RPMI7951 (cell line): ENCODE measurements around the gene ATP1B1. TPM values are rescaled to one million over a fixed set of nuclear protein-coding genes. Genes with fewer than 3 reads are reported as not detected.
A peak's percentile ranks its signal among the peaks of the same experiment; 100 is the strongest.
"Not testable (repeated sequence)": the region's sequence is repeated elsewhere in the genome, so short reads cannot be mapped to it uniquely, and the experiment has no call there.

Source experiments
- DNase-seq: peaks from one replicate; pipeline ENCODE4 v3.0.0-alpha.2; 2012; ENCODE audit warnings: low read depth
- total RNA-seq: library from RNA; depleted of rRNA; stranded (reverse); fragments of >200 nt; shearing (Covaris generic); gene quantifications from 2 replicates; pipeline ENCODE4 v1.2.3, GENCODE V29; 2014

Gene ATP1B1
- total RNA-seq, 1 experiment from 2014 or later, result 16.7 TPM

- DNase-seq, result peak; percentile 72
Measured at GRCh38 chr1:169115891-169116585, 9.5 kb downstream of the ATP1B1 start.

- DNase-seq, result no peak
Measured at GRCh38 chr1:169117014-169117413, 10.5 kb downstream of the ATP1B1 start.

DNA sequence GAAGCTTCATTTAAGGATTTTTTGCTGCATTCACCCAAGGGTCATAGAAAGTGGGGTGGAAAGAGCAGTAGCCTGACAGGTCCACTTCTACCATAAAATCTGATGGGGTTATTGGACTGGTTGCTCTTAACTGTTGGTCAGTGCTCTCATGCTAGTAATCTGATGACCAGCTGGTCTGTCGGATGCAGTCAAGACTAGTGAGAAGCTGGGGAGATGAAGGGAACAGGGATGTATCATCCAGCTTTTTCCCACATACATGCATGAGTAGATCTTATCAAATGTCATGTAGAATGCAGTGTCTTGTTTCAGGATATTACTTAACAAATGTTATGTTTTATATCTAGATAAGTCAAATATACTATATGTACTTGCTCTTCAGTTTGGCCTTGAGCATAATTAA lies 11.1 kb downstream of the ATP1B1 start:
- no peak for DNase-seq

GRCh38 chr1:169118227-169118626 lies 11.7 kb downstream of the ATP1B1 start:
- DNase-seq, result no peak

DNA sequence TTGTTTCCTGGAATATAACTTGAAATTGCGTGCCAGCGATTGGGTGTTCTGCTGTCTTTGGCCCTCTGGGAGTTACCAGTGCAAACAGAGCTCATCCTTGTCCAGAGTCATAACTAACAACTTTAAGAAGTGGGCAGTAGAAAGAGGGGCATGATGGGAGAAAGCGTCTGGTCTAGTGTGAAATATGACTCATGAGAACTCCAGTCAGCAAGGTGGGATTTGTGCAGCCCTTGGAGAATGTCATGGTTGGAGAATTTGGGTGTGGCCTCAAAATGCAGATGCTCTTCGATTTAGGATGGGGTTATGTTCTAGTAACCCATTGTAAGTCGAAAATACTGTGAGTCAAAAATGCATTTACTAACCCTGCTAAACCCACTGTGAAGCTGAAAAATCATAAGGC lies 12.9 kb downstream of the ATP1B1 start:
- peak; percentile 85 for DNase-seq

DNA sequence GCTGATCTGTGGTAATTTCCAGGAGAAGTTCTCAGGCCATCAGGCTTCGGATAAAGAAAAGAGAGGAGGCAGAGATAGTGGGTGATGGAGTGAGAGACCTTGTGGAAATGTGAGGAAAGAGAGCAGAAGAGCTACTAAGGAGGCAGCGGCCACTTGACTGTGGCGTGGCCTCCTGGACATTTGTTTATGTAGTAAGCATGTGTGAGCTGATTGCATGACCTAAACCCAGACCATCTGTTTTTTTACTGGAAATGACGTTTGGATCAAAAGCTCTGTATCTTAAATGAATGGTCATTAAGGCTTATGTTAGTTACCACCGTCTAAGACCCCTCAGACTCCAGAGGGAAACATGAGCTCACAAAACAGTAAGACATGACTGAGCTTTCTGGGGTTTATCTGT lies 13.6 kb downstream of the ATP1B1 start:
- no peak for DNase-seq

GRCh38 chr1:169121146-169121923 lies 14.8 kb downstream of the ATP1B1 start:
- DNase-seq, result no peak

- DNase-seq, result no peak
Measured at GRCh38 chr1:169122976-169123375, 16.5 kb downstream of the ATP1B1 start.

GRCh38 chr1:169124459-169124858 lies 18.0 kb downstream of the ATP1B1 start:
- DNase-seq, result no peak

DNA sequence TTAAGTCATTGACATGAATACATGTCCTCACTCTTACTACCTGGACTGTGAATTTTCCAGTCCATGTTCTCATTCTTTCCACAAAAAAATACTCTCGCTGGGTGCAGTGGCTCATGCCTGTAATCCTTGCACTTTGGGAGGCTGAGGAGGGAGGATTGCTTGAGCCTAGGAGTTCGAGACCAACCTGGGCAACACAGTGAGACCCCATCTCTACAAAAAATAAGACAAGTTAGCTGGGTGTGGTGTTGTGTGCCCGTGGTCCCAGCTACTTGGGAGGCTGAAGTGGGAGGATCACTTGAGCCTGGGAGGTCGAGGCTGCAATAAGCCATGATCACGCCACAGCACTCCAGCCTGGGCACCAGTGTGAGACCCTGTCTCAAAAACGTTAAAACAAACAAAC lies 19.1 kb downstream of the ATP1B1 start:
- DNase-seq, result not testable (repeated sequence)

- no peak for DNase-seq
Measured at GRCh38 chr1:169126335-169126734, 19.8 kb downstream of the ATP1B1 start.

- no peak for DNase-seq
Measured at GRCh38 chr1:169127305-169127704, 20.8 kb downstream of the ATP1B1 start.

DNA sequence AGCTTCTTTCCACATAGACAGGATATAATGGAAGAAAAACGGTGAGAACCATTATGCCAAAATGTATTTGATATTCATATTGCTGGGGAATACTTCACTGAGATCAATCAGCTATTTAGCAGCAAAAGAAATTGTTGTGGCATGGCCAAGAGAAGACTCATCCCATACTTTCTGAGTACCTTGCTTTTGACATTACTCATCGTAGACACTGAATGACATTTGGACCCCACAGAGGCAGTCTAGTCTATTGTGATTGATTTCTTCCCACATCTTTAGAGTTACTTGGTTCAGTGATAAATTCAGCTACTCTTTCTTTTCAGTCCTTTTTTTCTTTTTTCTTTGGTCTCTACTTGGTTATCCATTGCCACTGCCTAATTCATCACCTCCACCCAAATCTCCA lies 22.1 kb downstream of the ATP1B1 start:
- DNase-seq, result no peak

- DNase-seq, result no peak
Measured at GRCh38 chr1:169129109-169129784, 22.8 kb downstream of the ATP1B1 start.

GRCh38 chr1:169130683-169131082 lies 24.2 kb downstream of the ATP1B1 start:
- no peak for DNase-seq

- DNase-seq, result no peak
Measured at GRCh38 chr1:169132512-169133227, 26.2 kb downstream of the ATP1B1 start.

DNA sequence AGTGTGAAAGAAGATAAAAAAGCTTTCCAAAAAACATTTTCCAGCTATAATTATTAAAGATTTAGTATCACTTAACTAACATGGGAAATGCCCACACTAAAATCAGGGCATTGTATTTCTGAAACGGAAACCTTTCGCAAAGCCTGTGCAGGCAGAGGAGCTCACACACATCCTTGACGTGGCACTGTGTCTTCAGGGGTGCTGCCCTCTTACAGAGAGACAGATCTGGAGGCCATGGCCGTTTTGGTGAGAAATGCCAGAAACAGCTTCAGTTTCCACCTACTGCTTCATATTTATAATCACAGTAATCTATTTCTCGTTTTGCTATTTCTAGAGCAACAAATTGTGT lies 26.7 kb downstream of the ATP1B1 start:
- DNase-seq, result no peak

DNA sequence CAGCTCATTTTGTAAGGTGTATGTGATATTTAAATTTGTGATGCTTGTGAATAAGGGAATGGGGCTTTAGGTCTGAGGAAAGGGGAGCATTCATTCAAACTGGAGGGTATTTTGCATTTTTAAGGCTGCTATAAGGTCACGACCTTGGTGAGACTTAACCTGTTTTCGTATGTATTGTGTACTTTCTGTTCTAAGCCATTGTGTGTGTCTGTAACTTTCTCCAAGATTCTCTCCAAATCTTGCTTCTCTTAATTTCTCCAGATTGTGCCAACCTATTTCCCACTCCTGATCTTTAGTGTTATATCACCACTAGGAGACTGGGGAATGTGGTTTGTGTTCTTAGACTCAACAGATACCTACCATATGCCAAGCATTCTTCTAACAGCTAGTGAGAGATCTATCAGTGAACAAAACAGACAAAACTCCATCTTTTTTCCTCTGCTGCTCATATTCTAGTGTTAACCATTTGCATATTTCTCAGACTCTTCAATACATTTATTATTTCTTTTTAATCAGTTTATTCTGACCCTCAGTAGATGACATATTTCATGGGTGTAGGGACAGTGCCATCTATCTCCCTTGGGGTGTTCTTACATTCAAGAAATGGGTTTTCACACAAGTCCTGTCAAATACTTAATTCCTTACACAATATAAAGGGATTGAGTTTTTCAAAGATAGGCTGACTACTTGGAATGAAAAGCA lies 27.5 kb downstream of the ATP1B1 start:
- DNase-seq, result no peak

- DNase-seq, result no peak
Measured at GRCh38 chr1:169137357-169137756, 30.9 kb downstream of the ATP1B1 start.

DNA sequence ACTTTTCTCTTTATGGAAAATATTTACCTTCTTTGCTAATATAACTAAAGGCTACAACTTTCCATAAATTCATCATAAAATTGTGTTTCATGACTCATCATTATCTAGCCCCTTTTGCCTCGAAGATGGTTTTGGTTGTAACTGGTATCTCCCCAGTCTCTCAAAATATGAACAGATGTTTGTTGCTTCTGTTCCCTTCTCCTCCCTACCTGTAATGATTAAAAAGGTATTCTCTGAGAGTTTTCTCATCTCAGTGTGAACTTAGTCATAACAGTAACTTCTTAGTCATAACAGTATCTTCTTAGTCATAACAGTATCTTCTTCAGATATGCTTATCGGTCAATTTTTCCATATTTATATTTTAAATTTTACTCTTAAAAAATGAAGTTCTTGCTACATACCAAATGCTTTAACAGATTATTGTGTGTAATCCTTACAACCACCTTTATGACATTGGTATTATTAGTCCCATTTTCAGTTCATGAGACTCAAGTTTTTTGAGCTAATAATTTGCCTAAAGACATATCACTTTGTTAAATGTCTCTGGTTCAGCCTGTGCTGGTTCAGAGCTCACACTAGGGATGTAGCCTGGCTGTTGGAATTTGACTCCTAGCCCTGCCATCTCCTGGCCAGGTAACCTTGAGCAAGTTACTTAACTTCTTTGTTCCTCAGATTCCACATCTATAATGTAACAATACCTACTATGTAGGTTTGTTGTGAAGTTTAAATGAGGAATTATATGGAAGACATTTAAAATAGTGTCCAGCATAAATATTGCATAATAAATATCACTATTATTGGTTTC lies 32.6 kb downstream of the ATP1B1 start:
- no peak for DNase-seq

DNA sequence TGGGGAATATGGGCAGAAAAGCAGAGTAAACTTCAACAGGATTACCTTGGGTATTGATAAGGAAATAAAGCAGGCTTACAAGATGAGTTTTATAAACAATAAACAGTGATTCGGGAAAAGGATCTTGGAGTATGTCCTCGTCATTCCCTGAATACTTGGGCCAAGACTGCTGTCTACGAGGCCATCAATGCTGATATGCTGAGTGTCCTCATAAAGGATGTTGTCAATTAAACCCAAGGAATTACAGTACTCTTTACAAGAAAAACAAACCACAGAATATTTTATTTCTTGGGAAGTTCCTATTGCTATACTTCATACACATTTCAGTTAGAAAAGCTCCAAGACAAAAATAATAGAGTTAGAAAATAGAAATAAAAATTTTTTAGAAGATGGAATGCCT lies 34.9 kb downstream of the ATP1B1 start:
- DNase-seq, result no peak
